Measurements from ENCODE around the gene SBSN.

SBSN gene

DNA sequence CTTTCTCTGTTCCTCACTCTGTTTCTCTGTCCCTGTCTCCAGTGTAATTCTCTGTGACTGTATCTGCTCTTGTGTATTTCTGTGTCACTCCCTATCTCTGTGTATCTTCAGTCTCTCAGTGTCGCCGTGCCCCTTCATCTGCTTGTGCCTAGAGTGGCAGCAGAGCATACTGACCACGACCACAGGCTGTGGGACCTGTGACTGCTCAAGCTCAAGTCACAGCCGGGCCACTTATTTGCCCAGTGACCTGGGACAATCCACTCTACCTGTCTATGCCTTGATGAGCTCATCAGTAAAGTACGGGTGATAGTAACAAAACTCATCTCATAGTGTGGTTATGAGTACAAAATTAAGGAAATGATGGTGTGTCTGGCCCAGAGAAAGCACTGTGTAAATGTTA is 26.0 kb upstream of the SBSN start:
- DNase-seq, result no peak

DNA sequence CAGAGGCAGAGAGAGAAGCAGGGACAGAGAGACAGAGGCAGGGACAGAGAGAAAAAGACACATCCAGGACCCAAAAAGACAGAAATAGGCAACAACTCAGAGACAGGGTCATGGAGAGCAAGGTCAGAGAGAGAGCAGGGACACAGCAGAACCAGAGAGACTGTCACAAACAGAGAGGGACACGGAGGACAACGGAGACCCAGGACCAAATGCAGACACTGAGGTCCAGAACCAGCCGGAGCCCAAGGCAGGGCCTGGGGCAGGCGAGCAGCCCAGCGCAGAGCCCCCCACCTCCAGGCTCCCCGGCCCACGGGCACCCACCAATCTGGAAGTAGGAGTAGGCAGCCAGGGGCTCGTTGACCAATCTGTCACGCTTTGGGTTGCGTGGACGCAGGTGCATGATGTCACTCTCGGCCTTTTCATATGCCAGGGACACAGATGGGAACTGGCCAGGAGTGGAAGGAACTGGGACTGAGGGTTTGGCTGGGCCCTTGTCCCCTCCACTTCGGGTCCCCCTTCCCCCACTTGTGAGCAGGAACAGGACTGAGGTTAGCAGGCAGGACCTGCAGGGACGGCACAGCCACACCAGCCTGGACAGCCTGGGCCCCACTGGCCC is 25.4 kb upstream of the SBSN start:
- no peak for DNase-seq

DNA sequence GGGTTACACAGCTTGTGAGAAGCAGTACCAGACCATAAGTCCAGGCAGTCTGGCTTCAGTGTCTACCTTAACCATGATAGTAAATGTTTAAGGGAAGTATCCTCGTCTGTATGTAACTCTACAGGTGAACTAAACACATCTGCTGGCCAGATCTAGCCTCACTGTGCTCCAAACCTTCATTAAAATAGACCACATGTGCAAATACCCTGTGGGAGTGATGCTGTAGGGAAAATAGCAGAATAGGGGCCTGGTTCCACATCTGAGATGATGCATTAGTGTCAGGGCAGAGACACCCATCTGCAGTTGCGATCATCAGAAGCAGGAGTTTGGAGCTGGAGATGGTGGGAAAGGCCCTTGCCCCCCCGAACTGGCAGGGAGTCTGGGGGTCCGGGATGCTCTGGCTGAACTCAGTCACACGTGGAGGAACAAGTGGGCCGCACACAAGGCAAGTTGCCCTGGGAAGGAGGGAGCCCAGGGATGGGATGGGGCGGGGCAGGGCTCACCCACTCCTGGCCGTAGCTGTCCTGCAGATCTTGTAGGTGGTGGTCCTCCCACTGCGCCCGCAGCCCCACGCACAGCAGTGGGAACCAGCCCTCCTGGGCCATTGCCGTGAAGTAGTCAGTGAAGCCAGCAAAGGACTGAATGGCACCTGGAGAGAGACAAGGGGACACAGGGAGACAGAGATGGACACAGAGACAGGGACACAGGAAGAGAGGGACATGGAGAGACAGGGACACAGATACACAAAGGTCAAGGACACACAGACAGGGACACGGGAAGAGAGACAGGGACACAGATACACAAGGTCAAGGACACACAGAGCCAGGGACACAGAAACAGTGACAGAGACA is 24.6 kb upstream of the SBSN start:
- no peak for DNase-seq

DNA sequence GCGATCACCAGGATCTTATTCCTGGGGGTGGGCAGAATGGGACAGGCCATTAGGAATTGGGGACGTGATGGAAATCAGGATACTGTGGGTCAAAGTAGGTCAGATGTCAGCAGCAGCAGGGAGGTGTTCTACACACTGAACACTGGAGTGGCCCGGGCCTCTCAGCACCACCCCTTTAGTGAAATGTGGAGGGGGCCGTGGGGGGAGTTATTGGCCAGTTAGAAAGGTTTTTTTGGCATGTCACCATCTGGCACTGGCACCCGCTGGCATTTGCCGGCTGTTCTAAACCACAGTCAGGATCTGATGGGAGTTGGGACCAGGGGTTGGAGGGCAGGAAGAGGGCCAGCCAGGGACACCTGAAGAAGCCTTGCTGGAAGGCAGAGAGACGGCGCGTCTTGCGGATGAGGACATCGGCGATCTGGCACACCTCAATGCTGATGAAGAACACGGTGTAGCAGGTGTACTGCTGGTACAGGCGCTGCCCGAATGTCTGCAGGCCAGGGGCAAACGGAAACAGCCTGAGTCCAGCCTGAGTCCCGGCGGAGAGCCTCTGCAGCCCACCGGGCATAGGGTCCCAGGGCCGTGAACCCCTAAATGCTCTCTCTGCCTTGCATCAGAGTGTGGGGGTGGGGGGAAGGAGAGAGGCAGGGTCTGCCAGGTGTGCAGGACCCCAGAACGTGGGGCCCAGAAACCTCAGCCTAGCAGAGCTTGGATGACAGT is 23.1 kb upstream of the SBSN start:
- DNase-seq, result no peak

DNA sequence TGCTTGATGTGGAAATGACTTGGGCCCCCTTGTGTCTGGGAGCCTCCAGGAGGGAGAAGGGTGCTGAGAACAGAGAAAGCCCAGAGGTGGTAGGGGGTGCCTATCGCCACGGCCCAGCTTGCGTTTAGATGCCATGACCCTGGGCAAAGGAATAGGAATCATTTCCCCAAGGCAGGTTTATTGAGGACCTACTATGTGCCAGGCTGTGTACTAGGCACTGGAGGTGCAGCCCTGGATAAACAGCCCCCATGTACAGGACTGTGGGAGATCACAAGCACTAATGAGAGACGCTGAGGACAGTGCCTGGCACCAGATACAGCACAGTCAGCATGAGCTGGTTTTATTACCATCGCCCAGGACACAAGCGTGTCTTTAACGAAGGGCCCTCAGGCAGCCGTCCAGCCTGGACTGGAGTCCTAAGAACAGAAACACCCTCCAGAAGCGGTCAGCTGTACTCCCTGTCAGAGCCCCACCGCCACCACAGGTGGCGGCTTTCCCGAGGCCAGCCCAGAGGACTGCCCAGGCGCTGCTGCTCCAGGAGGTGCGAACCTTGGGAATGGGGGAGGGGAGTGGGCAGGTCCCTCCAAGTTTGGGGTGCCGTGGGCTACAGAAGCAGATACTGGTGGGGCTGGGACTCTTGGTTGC is 21.9 kb upstream of the SBSN start:
- no peak for DNase-seq

DNA sequence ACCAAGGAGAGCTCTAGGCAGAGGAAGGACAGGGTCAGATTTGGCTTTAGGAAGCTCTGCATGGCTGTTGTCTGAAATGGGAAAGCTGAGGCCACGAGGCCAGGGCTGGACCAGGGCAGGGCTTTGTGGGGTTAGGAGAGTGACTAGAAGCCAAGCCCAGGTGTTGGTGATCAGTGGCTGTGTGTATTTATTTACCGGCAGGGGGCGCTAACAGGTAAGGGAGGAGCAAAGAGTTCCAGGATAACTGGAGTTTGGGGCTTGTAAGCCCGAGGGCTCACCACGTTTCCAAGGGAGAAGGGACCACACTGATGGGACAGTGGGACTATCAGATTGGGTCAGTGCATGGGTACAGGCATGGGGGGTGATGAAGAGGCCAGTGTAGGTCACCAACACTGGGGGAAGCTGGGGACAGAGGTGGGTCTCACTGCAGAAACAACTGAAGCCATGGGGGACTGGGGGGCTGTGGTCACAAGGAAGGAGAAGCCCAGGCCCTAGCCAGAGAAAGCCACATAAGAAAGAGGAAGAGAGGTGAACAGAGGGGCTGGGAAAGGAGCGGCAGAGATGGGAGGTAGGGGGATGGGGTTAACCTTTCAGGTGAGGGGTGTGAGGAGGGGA is 21.2 kb upstream of the SBSN start:
- peak; percentile 70 for DNase-seq

DNA sequence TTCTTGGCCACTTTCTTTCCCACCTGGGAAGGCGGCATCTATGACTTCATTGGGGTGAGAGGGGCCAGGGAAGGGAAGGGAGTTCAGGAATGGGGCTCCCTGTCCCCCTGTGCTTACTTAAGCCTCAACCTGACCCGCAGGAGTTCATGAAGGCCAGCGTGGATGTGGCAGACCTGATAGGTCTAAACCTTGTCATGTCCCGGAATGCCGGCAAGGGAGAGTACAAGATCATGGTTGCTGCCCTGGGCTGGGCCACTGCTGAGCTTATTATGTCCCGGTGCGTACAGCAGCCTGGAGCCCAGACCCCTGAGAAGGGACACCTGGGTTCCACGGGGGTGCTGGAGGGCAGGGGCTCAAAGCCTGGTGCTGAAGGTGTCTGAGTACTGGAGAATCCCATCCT is 18.4 kb upstream of the SBSN start:
- no peak for DNase-seq

DNA sequence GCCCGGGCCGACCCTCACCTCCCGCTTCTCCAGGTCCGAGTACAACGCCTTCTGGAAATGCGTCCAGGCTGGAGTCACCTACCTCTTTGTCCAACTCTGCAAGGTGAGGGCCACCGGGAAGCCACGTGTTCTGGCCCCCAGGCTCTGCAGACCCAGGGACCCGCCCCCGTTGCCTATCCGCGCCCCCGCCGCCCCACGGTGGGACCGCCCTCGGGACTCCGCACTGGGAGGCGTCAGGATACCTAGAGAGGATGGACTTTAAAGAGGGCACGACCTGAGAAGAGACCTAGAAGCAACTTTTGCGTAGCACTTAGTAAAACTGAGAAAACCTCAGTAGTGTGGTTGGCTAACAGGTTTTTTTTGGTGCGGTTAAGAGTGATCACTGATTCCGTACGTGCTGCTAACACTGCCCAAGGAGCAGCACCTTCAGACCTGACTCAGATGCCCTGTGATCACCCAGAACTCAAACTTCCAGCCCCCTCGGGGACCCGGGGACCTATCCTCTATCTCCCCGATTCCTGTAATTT is 17.8 kb upstream of the SBSN start:
- peak; percentile 43 for DNase-seq

DNA sequence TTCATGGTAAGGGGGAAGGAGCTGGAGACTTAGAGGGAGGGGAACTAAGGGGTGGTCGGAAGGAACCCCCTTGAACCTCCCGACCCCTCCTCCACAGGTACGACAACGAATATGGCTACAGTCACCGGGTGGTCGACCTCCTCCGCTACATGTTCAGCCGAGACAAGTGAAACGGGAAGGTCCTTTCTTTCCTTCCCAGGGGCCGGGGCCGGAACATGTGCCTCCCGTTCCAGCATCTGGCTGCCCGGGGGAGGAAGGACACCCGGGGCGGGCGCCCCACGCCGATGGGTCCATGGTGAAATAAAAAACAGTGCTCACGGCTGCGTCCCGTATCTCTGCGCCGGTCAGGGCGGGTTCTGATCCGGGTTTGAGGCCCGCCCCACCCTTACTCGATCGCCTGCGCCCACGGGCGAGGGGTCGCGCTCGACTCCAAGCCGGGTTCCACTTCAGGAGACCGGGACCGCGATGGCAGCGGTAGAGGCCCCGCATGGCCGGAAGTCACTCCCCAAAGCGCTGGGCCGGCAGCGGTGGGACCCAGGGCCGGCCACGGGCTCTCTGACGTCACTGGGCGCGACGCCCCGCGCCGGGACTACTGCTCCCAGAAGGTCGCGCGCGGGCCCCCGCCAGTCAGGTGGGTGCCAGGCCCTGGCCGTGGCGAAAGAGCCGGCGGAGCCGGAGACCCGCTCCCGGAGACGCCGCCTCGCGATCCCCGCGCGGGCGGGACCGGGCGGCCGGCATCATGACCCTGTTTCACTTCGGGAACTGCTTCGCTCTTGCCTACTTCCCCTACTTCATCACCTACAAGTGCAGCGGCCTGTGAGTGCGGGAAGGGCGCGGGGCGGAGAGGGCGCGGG is 17.1 kb upstream of the SBSN start, which contains the start of gene TMEM147:
TSS of gene TMEM147 (plus strand) at position 626 of the 854 bp plus-strand sequence. CDS start at position 740, 114 bp downstream.
- peak; percentile 85 for DNase-seq

DNA sequence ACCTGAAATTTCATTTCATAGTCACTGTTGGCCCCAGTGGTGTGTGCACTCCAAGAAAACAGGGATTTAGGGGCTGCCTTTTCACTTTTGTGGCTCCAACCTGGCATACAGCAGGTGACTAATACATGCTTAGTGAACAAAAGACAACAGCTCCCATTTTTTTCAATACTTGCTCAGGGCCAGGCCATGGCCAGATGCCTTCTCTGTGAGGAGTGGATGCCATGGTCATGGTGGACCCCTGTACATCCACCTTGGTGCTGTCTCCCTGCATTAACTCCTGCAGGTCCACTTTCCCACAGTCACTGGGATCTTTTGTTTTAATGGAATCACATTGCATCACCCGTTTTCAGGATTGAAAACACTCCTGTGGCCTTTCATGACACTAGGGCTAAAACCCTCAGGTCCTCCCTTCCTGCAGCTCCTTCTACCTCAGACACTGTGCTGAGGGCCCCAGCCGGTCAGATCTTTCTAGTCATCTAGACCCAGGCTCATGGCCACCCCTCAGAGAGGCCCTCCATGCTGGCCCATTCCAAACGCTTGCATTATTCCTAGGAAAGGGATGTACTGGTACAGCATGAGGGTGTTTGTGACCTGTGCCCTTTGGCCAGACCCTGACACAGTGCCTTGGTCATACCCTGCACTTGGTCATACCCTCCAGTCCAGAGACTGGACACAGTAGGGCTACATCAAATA is 16.1 kb upstream of the SBSN start:
- no peak for DNase-seq

DNA sequence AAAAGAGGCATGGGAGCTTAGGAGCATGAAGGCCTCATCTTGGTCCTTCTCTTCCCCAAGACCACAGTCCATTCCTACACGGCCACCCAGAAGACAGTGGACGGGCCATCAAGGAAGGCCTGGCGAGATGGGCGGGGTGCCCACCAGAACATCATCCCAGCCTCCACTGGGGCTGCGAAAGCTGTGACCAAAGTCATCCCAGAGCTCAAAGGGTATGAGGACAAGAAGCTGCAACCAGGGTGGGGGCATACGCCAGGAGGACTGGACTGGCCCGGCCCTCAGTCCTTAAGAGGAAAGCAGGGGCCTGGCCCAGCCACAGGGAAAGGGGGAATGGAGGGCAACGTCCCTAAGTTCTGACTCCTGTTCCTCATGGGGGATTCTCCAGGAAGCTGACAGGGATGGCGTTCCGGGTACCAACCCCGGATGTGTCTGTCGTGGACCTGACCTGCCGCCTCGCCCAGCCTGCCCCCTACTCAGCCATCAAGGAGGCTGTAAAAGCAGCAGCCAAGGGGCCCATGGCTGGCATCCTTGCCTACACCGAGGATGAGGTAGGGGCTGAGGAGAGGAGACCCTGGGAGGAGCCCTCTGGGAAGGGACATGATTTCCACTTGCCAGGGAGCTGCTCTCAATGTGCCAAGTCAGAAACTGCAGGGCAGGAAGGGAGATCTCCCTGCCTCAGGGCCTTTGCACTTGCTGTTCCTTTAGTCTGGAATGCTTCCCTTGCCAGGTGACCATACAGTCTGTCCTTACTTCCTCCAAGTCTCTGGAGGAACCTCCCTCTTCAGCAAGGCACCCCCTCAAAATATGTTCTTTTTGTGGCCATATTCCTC is 15.4 kb upstream of the SBSN start:
- DNase-seq, result no peak

DNA sequence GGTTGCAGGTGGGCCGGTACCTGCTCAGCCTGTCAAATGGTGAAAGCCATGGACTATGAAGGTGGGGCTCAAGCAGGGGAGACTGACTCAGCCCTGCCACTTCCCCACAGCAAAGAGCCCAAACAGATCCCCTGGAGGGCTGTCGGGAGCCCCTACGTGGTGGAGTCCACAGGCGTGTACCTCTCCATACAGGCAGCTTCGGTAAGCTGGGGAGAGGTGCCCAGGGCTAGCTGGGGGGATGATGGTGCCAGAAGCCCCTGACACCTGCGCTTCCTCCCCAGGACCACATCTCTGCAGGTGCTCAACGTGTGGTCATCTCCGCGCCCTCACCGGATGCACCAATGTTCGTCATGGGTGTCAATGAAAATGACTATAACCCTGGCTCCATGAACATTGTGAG is 14.1 kb upstream of the SBSN start:
- no peak for DNase-seq

DNA sequence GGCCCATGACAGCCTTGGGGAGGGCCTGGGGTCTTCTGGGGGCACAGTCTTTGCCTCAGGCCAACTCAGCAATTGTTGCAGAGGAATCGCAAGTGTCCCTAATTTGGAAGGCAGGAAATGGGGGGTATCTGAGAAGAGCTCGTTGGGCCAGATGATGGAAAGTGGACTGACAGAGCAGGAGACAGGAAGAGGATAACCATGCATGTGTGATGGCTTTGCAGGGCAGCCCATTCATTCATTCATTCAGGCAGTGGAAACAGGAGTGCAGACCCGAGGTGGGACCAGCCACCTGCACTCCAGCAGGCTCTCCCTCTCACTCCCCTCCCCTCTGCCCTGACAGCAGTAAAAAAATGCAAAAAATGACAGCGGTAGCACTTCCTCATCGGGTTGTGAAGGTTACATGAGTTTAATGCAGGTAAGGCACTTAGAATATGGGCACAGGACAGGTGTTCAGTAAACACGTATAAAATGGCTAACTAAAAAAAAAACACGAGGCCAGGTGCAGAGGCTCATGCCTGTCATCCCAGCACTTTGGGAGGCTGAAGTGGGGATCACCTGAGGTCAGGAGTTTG is 12.3 kb upstream of the SBSN start:
- no peak for DNase-seq

DNA sequence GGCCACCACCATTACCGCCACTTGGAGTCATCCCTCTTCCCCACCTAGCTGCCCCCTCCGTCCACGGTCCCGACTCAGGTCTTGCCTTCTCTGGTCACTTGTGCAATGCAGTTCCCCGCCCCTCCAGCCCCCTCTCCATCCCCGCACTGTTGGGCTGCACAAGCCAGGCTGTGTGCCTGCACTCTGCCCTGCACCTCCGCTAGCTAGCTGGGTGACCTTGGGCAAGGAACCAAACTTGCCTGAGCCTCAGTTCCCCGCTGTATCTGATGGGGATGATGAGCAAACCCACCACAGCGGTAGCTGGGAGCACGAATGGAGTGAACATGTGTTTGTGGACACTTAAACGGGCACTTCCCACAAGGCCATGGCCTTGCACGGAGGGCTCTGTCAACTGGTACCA is 11.7 kb upstream of the SBSN start:
- DNase-seq, result no peak

DNA sequence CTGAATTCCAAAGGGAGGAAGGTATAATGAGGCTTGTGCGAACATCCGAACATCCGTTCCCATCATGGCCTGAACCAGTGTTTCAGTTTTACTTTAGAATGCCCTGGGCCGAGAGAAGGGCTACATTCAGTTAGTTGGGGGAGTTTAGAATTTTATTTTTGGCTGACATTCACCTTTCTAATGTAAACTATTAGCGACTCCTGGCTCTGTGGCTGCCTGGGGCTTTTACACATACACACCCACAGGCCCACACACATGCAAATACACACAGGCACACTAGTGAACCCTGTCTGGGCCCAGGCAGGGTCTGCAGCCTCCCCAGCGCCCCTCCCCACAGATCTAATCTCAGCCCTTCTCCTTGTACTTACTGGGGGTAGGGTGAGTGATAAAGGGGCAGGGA is 11.2 kb upstream of the SBSN start:
- DNase-seq, result no peak

DNA sequence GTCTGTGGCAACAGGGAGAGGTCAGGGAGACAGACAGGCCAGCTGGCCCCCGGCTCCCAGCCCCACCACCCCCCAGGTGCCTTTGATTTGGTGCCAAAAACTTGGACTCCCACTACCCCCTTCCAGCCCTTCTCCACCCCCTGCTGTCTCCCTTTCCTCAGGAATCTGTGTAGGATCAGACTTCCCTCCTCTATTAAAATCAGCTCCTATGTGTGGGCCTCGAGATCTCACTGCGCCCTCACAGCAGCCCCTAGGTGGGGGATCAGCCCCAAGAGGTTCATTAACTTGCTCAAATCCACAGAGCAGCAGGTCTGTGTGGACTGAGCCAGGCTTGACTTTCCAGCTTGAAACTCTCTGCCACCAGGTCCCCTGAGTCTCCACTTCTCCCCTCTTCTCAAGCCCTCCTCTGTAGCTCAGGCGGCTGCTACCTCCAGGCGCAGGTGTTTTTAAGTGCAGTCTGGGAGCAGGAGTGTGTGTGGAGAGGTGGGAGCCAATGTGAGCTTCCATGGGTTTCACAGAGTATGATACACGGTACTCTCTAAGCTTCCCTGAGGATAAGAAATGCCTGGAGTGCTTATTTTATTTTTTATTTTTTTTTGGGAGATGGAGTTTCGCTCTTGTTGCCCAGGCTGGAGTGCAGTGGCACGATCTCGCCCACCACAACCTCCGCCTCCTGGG is 6.8 kb upstream of the SBSN start:
- DNase-seq, result no peak

DNA sequence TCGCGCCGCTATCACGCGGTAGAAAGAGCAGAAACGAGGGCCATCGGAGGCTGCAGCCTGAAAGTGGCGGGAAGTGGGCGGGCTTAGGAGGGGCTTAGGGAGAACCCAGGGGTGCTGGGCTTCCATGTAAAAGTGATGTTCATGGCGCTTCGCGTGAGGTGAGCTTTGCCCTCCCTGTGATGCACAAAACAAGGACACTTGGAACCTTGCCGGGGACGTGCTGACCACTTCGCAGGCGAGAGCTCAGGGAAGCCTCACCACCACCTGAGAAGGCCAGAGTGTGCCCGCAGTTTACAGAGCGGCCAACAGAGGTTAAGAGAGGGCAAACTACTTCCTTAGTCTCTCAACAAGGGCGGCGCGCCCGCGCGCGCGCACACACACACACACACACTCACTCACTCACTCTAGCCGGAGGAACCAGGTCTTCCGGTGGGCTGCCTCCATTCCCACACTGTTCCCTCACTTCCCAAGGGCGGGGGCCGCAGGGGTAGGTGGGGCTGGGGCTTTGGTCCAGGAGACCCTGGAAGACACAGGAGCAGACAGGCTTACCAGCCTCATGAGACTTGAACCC is 5.8 kb upstream of the SBSN start:
- peak; percentile 23 for DNase-seq

DNA sequence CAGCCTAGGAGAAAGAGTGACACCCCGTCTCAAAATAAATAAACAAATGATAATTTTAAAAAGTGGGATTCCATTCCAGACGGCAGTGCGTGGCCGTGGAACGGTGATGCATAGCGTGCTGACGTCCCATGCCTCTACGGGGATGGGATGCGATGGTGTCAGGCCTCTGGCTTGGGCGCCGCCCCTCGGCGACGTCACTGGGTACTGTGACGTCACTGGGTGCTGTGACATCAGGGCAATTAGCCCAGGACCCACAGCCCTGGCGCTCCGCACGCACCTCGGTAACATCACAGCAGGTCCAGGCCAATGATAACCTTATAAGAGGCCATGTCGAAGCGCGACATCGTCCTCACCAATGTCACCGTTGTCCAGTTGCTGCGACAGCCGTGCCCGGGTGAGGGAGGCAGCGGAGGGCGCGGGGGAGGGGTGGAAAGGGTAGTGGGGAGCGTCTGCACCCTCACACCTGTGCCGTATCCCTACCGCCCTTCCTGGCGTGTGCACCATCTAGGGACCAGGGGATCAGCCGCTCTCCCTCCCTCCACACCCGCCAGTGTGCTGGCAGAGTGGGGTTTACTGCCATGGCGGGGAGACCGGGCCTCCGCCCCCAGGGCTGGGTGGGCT is 5.2 kb upstream of the SBSN start, which contains the start of gene GAPDHS:
TSS of gene GAPDHS (plus strand) at position 256 of the 621 bp plus-strand sequence. CDS start at position 328, 72 bp downstream.
- DNase-seq, result no peak
